H1 (cell line): ENCODE data around the gene MAML3. TPM values are rescaled to one million over a fixed set of nuclear protein-coding genes. Genes with fewer than 3 reads are reported as not detected.

ENCODE experiments used
- CTCF ChIA-PET: fragments of 300-600 bp; sonication (Branson Sonifier 250); formaldehyde crosslinking; loops from one replicate; lab custom pipeline; 2021; ENCODE audit not compliant: partially characterized antibody; lab: Charles Lee
- POLR2A ChIA-PET: fragments of 300-600 bp; sonication (Branson Sonifier 250); formaldehyde crosslinking; loops from one replicate; lab custom pipeline; 2021; ENCODE audit warnings: inconsistent platforms; ENCODE audit not compliant: partially characterized antibody; lab: Charles Lee
- DNase-seq, 2 experiments: peaks; one replicate each; pipeline versions ENCODE4 v3.0.0 to v3.0.0-alpha.2; 2010 to 2022; ENCODE audit warnings: low spot score in 2 of 2, low read depth in 1 of 2, mixed read lengths in 1 of 2
- FAIRE-seq: peaks from 2 replicates; lab custom pipeline; 2011; peaks lifted over from hg19 to GRCh38; lab: Jason Lieb, UNC
- H2AFZ ChIP-seq: 2 replicates; pipeline ENCODE4 v1.8.1; 2012; ENCODE audit warnings: low read length, inconsistent platforms
- H2AK5ac ChIP-seq: 2 replicates; pipeline ENCODE4 v1.6.1; 2013; ENCODE audit warnings: low read depth, low read length
- H2BK120ac ChIP-seq: replicated peaks from 2 replicates; pipeline ENCODE3; 2013; ENCODE audit warnings: low read depth, low read length, inconsistent platforms
- H2BK12ac ChIP-seq: 2 replicates; pipeline ENCODE4 v1.6.1; 2013; ENCODE audit warnings: low read depth, low read length
- H2BK15ac ChIP-seq: 2 replicates; pipeline ENCODE4 v1.6.1; 2013; ENCODE audit warnings: low read length
- H2BK20ac ChIP-seq: 2 replicates; pipeline ENCODE4 v1.6.1; 2013; ENCODE audit warnings: low read length
- H2BK5ac ChIP-seq: 2 replicates; pipeline ENCODE4 v1.6.1; 2013; ENCODE audit warnings: low read depth, low read length
- H3K14ac ChIP-seq: 2 replicates; pipeline ENCODE4 v1.6.1; 2013; ENCODE audit warnings: inconsistent platforms; ENCODE audit not compliant: insufficient read length
- H3K18ac ChIP-seq: 2 replicates; pipeline ENCODE4 v1.6.1; 2013; ENCODE audit warnings: low read length; ENCODE audit errors: extremely low read depth
- H3K23ac ChIP-seq: 2 replicates; pipeline ENCODE4 v1.6.1; 2013; ENCODE audit warnings: inconsistent platforms; ENCODE audit not compliant: insufficient read length
- H3K23me2 ChIP-seq: 2 replicates; pipeline ENCODE4 v1.6.1; 2013; ENCODE audit warnings: low read depth, low read length
- H3K27ac ChIP-seq: 2 replicates; pipeline ENCODE4 v1.6.1; 2011; ENCODE audit warnings: low read depth, low read length, inconsistent platforms
- H3K27me3 ChIP-seq, 4 experiments: replicated peaks in 1 of 4; 1 replicate in 1 of 4; 2 replicates in 3 of 4; pipeline versions ENCODE4 v1.6.1 to v1.8.1; 2011 to 2013; ENCODE audit warnings: low read length in 3 of 4, mild to moderate bottlenecking in 3 of 4, inconsistent platforms in 2 of 4, mixed read lengths in 2 of 4, moderate library complexity in 1 of 4; ENCODE audit not compliant: control insufficient read depth in 3 of 4, insufficient read depth in 3 of 4; ENCODE audit errors: extremely low read depth in 1 of 4
- H3K36me3 ChIP-seq, 4 experiments: 2 replicates each; pipeline versions ENCODE4 v1.6.1 to v1.8.1; 2011 to 2013; ENCODE audit warnings: mild to moderate bottlenecking in 4 of 4, low read length in 3 of 4, moderate library complexity in 2 of 4, control low read depth in 1 of 4, inconsistent platforms in 1 of 4; ENCODE audit not compliant: insufficient read depth in 4 of 4, control insufficient read depth in 2 of 4
- H3K4ac ChIP-seq: replicated peaks from 2 replicates; pipeline ENCODE3; 2013; ENCODE audit warnings: low read length, low read depth, mixed read lengths, inconsistent platforms; ENCODE audit not compliant: insufficient read length
- H3K4me1 ChIP-seq, 4 experiments: replicated peaks in 1 of 4; 1 replicate in 1 of 4; 2 replicates in 3 of 4; pipeline versions ENCODE4 v1.6.1 to v1.8.1; 2011 to 2013; ENCODE audit warnings: low read length in 3 of 4, inconsistent platforms in 2 of 4, mixed read lengths in 1 of 4; ENCODE audit not compliant: insufficient read depth in 4 of 4, control insufficient read depth in 3 of 4
- H3K4me2 ChIP-seq, 2 experiments: 2 replicates each; pipeline versions ENCODE4 v1.6.1 to v1.8.1; 2011 to 2013; ENCODE audit warnings: low read depth in 2 of 2, low read length in 2 of 2, control low read depth in 1 of 2, inconsistent platforms in 1 of 2, mild to moderate bottlenecking in 1 of 2; ENCODE audit not compliant: insufficient read depth in 1 of 2
- H3K4me3 ChIP-seq, 4 experiments: fragments of 200-600, 300-600 bp in 1 of 4; sonication (generic), shearing (Covaris generic), sonication (Bioruptor Twin) in 1 of 4; 2 replicates each; pipeline versions ENCODE4 v1.5.1 to v1.8.1; 2011 to 2016; ENCODE audit warnings: low read length in 4 of 4, low read depth in 3 of 4, control low read depth in 2 of 4, inconsistent platforms in 2 of 4, mild to moderate bottlenecking in 2 of 4, mixed read lengths in 1 of 4, moderate library complexity in 1 of 4; ENCODE audit not compliant: insufficient read depth in 2 of 4; ENCODE audit errors: extremely low read depth in 1 of 4
- H3K56ac ChIP-seq: replicated peaks from 2 replicates; pipeline ENCODE3; 2013; ENCODE audit warnings: low read depth, mild to moderate bottlenecking, mixed read lengths, low read length, inconsistent platforms; ENCODE audit not compliant: insufficient read length
- H3K79me1 ChIP-seq: 2 replicates; pipeline ENCODE4 v1.6.1; 2013; ENCODE audit warnings: low read depth, low read length, control low read depth
- H3K79me2 ChIP-seq, 2 experiments: 2 replicates each; pipeline versions ENCODE4 v1.6.1 to v1.8.1; 2012 to 2013; ENCODE audit warnings: low read length in 2 of 2, mild to moderate bottlenecking in 2 of 2, inconsistent platforms in 1 of 2; ENCODE audit not compliant: insufficient read depth in 2 of 2, control insufficient read depth in 1 of 2
- H3K9ac ChIP-seq, 4 experiments: replicated peaks in 1 of 4; 1 replicate in 1 of 4; 2 replicates in 3 of 4; pipeline versions ENCODE4 v1.6.1 to v1.8.1; 2011 to 2013; ENCODE audit warnings: low read depth in 3 of 4, low read length in 3 of 4, control low read depth in 2 of 4, mild to moderate bottlenecking in 2 of 4, moderate library complexity in 2 of 4, inconsistent platforms in 1 of 4; ENCODE audit errors: extremely low read depth in 1 of 4
- H3K9me3 ChIP-seq, 2 experiments: 2 replicates each; pipeline versions ENCODE4 v1.6.1 to v1.8.1; 2012 to 2013; ENCODE audit warnings: mild to moderate bottlenecking in 2 of 2, moderate library complexity in 2 of 2, control low read depth in 1 of 2, inconsistent platforms in 1 of 2, low read depth in 1 of 2, low read length in 1 of 2, mixed read lengths in 1 of 2; ENCODE audit not compliant: insufficient read depth in 2 of 2
- H4K20me1 ChIP-seq, 2 experiments: replicated peaks in 1 of 2; 2 replicates each; pipeline versions ENCODE3 to v1.8.1; 2011 to 2013; ENCODE audit warnings: inconsistent platforms in 2 of 2, low read length in 2 of 2, mild to moderate bottlenecking in 1 of 2; ENCODE audit not compliant: insufficient read depth in 2 of 2, control insufficient read depth in 1 of 2
- H4K5ac ChIP-seq: 2 replicates; pipeline ENCODE4 v1.6.1; 2013; ENCODE audit warnings: low read length, low read depth, mixed read lengths, inconsistent platforms; ENCODE audit not compliant: insufficient read length
- H4K8ac ChIP-seq: 2 replicates; pipeline ENCODE4 v1.8.0; 2013; ENCODE audit warnings: mild to moderate bottlenecking, moderate library complexity, low read length, inconsistent platforms; ENCODE audit not compliant: insufficient read depth; ENCODE audit errors: extremely low read depth
- H4K91ac ChIP-seq: replicated peaks from 2 replicates; pipeline ENCODE3; 2013; ENCODE audit warnings: low read length, mixed read lengths, inconsistent platforms; ENCODE audit not compliant: insufficient read length
- ASH2L ChIP-seq: fragments of 200-600, 300-600 bp; sonication (generic); IDR thresholded peaks from one replicate; pipeline ENCODE4 v1.7.1; 2017; ENCODE audit warnings: low read length
- EZH2 ChIP-seq: fragments of 200-600 bp; sonication (generic); IDR thresholded peaks from 2 replicates; pipeline ENCODE4 v1.7.1; 2012; ENCODE audit warnings: low read depth, mild to moderate bottlenecking, moderate library complexity, low read length, inconsistent platforms; ENCODE audit not compliant: severe bottlenecking
- KDM4A ChIP-seq: IDR thresholded peaks from one replicate; pipeline ENCODE4 v1.7.1; 2012; ENCODE audit warnings: low read depth, mild to moderate bottlenecking, moderate library complexity, low read length, inconsistent platforms; ENCODE audit not compliant: severe bottlenecking
- SP1 ChIP-seq: IDR thresholded peaks from 2 replicates; pipeline ENCODE4 v1.6.1; 2011; ENCODE audit warnings: low read depth, low read length
- USF2 ChIP-seq: IDR thresholded peaks from 2 replicates; pipeline ENCODE4 v1.6.1; 2011; ENCODE audit warnings: low read length, improper control_type of control experiment
- WGBS, 2 experiments: shearing (Covaris generic) in 1 of 2; methylation state at CpG; one replicate each; pipeline versions ENCODE4 v1.1.6 to v1.1.7; 2013 to 2015; ENCODE audit warnings: low lambda C conversion rate in 2 of 2, mixed read lengths in 2 of 2, inconsistent platforms in 1 of 2, low coverage in 1 of 2, missing lambda C conversion rate in 1 of 2; ENCODE audit not compliant: insufficient replicate concordance in 2 of 2, insufficient coverage in 1 of 2, insufficient read length in 1 of 2; ENCODE audit errors: extremely low coverage in 1 of 2, missing lambda C conversion rate in 1 of 2; 5-methylcytosine and 5-hydroxymethylcytosine counted together
- polyA plus RNA-seq, 7 experiments: library from polyadenylated mRNA; depleted of rRNA in 3 of 7; stranded (reverse) in 5 of 7; unstranded in 2 of 7; fragments of >200 nt in 5 of 7; fragments of 200-250 nt in 2 of 7; gene quantifications; 1 replicate in 5 of 7; 2 replicates in 1 of 7; 4 replicates in 1 of 7; pipeline versions ENCODE4 v1.2.1 to v1.2.3, GENCODE V29; 2011 to 2013; ENCODE audit warnings: missing spikeins in 2 of 7, mixed read lengths in 2 of 7
- total RNA-seq: library from RNA; stranded (reverse); fragmentation: NEBNext Ultra II Directional; extraction: Animal tissue kit (Norgen Biotek cat#: 25700); gene quantifications from 2 replicates; pipeline ENCODE4 v1.2.1, GENCODE V29; 2021

The MAML3 gene
- total and polyA plus RNA-seq, 2 of the 8 experiments (the other 6 are each of a cell fraction or from before 2014, with no cell fraction given): 2.1 to 5.7 TPM

GRCh38 chr4:139916041-139916440 is 237.9 kb downstream of the MAML3 start:
- Histone ChIP-seq H4K91ac (no peak overlapping the region), H2BK120ac (no peak overlapping the region), H3K79me2 (no peaks in the 10 kb centered on the region), H3K14ac (no peak overlapping the region), H3K4me2 (no peak overlapping the region), H3K4me1 (peaks cover 0 to 3% (median 1%) of the 10 kb centered on the region in 4 experiments; a peak in 2 of 7 replicates), H4K8ac (no peak overlapping the region), H2AK5ac (no peak overlapping the region), H3K56ac (no peak overlapping the region), H4K5ac (no peak overlapping the region), H2AFZ (no peak overlapping the region), H2BK5ac (no peak overlapping the region), H3K18ac (no peak overlapping the region), H3K79me1 (no peaks in the 10 kb centered on the region), H2BK12ac (no peak overlapping the region), H3K9me3 (no peaks in the 10 kb centered on the region), H2BK20ac (no peak overlapping the region), H3K27me3 (no peaks in the 10 kb centered on the region), H3K23ac (no peak overlapping the region), H3K36me3 (no peaks in the 10 kb centered on the region), H2BK15ac (no peak overlapping the region), H3K9ac (no peak overlapping the region), H3K23me2 (no peaks in the 10 kb centered on the region), H4K20me1 (no peaks in the 10 kb centered on the region), H3K4ac (no peak overlapping the region), H3K27ac (no peak overlapping the region), H3K4me3 (no peak overlapping the region)
- POLR2A ChIA-PET: no interaction called here
- no peak for FAIRE-seq
- WGBS, 2 experiments: 100% methylated on average over 1 of the region's 1 CpG; no CpG with 5 or more reads in 1 of the 2 experiments
- CTCF ChIA-PET: no interaction called here
- no peak for DNase-seq
- TF ChIP-seq SP1 (no peak), ASH2L (no peak), USF2 (no peak), EZH2 (no peak), KDM4A (no peak)
